GM12878 (cell line): ENCODE results near the gene ACSF3. TPM values are rescaled to one million over a fixed set of nuclear protein-coding genes. Genes with fewer than 3 reads are reported as not detected.

Experiments
- ATAC-seq: fragments of 200-7000 bp; cut with Tn5 transposase; 3 replicates; pipeline ENCODE4 v1.9.1; 2020; ENCODE audit warnings: mild to moderate bottlenecking, moderate library complexity
- BruUV-seq: library from RNA; stranded (reverse); fragments of 400-500 nt; replicated peaks from 2 replicates; lab custom pipeline; 2021; lab: Mats Ljungman, UMichigan
- CTCF ChIA-PET: fragments of 300-600 bp; sonication (Branson Sonifier 250); formaldehyde crosslinking; extraction: SDS; loops from one replicate; lab custom pipeline; 2021; ENCODE audit warnings: inconsistent platforms; lab: Yijun Ruan, JAX
- POLR2A ChIA-PET: fragments of 350-600 bp; formaldehyde crosslinking; extraction: SDS; loops from one replicate; lab custom pipeline; 2021; ENCODE audit warnings: inconsistent platforms; lab: Charles Lee
- RAD21 ChIA-PET: fragments of 300-600 bp; sonication (Branson Sonifier 250); formaldehyde crosslinking; loops from one replicate; lab custom pipeline; 2023; ENCODE audit warnings: antibody characterized with exemption; ENCODE audit not compliant: unreplicated experiment; lab: Charles Lee
- SMC1A ChIA-PET: fragments of 300-600 bp; sonication (Branson Sonifier 250); formaldehyde crosslinking; loops from one replicate; lab custom pipeline; 2023; ENCODE audit not compliant: unreplicated experiment, uncharacterized antibody; lab: Charles Lee
- DNase-seq: peaks from one replicate; pipeline ENCODE4 v3.0.0-alpha.2; 2011; ENCODE audit warnings: low read depth, low spot score
- FAIRE-seq: peaks from 3 replicates; lab custom pipeline; 2011; peaks lifted over from hg19 to GRCh38; lab: Jason Lieb, UNC
- H2AFZ ChIP-seq: 2 replicates; pipeline ENCODE4 v1.6.0; 2011; ENCODE audit warnings: low read depth, low read length, control low read depth; ENCODE audit not compliant: control insufficient read depth
- H3K27ac ChIP-seq: 2 replicates; pipeline ENCODE4 v1.5.1; 2011; ENCODE audit warnings: control low read depth; ENCODE audit not compliant: control insufficient read depth, insufficient read depth
- H3K27me3 ChIP-seq, 2 experiments: replicated peaks in 1 of 2; 2 replicates each; pipeline versions ENCODE4 v1.6.0 to v1.6.1; 2011; ENCODE audit warnings: low read length in 1 of 2; ENCODE audit not compliant: control insufficient read depth in 2 of 2, insufficient read depth in 2 of 2
- H3K36me3 ChIP-seq, 2 experiments: 2 replicates each; pipeline ENCODE4 v1.5.1; 2011; ENCODE audit warnings: low read length in 1 of 2; ENCODE audit not compliant: control insufficient read depth in 2 of 2, insufficient read depth in 2 of 2
- H3K4me1 ChIP-seq: 2 replicates; pipeline ENCODE4 v1.6.1; 2011; ENCODE audit warnings: mild to moderate bottlenecking, low read length, moderate library complexity, mixed read lengths; ENCODE audit not compliant: control insufficient read depth, insufficient read depth
- H3K4me2 ChIP-seq: 2 replicates; pipeline ENCODE4 v1.6.0; 2011; ENCODE audit warnings: control low read depth; ENCODE audit not compliant: control insufficient read depth, insufficient read depth
- H3K4me3 ChIP-seq: fragments of 200-600 bp; sonication (generic); 2 replicates; pipeline ENCODE4 v1.5.1; 2016
- H3K79me2 ChIP-seq: 2 replicates; pipeline ENCODE4 v1.6.0; 2011; ENCODE audit warnings: low read length; ENCODE audit not compliant: control insufficient read depth, insufficient read depth
- H3K9ac ChIP-seq: 2 replicates; pipeline ENCODE4 v1.8.0; 2011; ENCODE audit warnings: low read length, control low read depth, mixed read lengths; ENCODE audit not compliant: control insufficient read depth, insufficient read depth
- H3K9me3 ChIP-seq: replicated peaks from 3 replicates; pipeline ENCODE4 v1.5.1; 2011; ENCODE audit warnings: mild to moderate bottlenecking, low read length; ENCODE audit not compliant: control insufficient read depth, insufficient read depth
- H4K20me1 ChIP-seq: 2 replicates; pipeline ENCODE4 v1.6.0; 2011; ENCODE audit not compliant: control insufficient read depth, insufficient read depth
- CBFB ChIP-seq: IDR thresholded peaks from 2 replicates; pipeline ENCODE4 v1.6.1; 2016; ENCODE audit warnings: antibody characterized with exemption, low read depth
- CEBPB ChIP-seq, 2 experiments: fragments of 150-350 bp in 1 of 2; IDR thresholded peaks; 2 replicates each; pipeline ENCODE4 v1.6.1; 2012 to 2014; ENCODE audit warnings: low read depth in 2 of 2, low read length in 2 of 2, borderline replicate concordance in 1 of 2, inconsistent platforms in 1 of 2
- E2F8 ChIP-seq: fragments of 450-650 bp; IDR thresholded peaks from 2 replicates; pipeline ENCODE4 v1.6.1; 2018; ENCODE audit warnings: mild to moderate bottlenecking, low read depth, moderate library complexity; ENCODE audit not compliant: partially characterized antibody
- ESRRA ChIP-seq: IDR thresholded peaks from 2 replicates; pipeline ENCODE4 v1.6.1; 2012; ENCODE audit warnings: mild to moderate bottlenecking, low read length, improper control_type of control experiment
- MEF2A ChIP-seq: IDR thresholded peaks from 2 replicates; pipeline ENCODE4 v1.6.1; 2011; ENCODE audit warnings: low read depth, mild to moderate bottlenecking, low read length, moderate library complexity; ENCODE audit not compliant: insufficient read depth
- MTA3 ChIP-seq: IDR thresholded peaks from 2 replicates; pipeline ENCODE4 v1.6.1; 2012; ENCODE audit warnings: low read length, inconsistent platforms, borderline replicate concordance
- NFIC ChIP-seq: IDR thresholded peaks from 2 replicates; pipeline ENCODE4 v1.6.1; 2012; ENCODE audit warnings: low read depth, mild to moderate bottlenecking, inconsistent platforms, low read length, moderate library complexity
- NR2C2 ChIP-seq: IDR thresholded peaks from 2 replicates; pipeline ENCODE4 v1.6.1; 2011; ENCODE audit warnings: borderline replicate concordance, low read depth; ENCODE audit not compliant: control insufficient read depth, insufficient read length
- PAX5 ChIP-seq: IDR thresholded peaks from 2 replicates; pipeline ENCODE4 v1.6.1; 2011; ENCODE audit warnings: low read depth, low read length, borderline replicate concordance
- PML ChIP-seq: IDR thresholded peaks from 2 replicates; pipeline ENCODE4 v1.6.1; 2012; ENCODE audit warnings: low read length, inconsistent platforms
- RAD21 ChIP-seq: IDR thresholded peaks from 2 replicates; pipeline ENCODE4 v1.6.1; 2011; ENCODE audit warnings: mild to moderate bottlenecking, low read depth, low read length, moderate library complexity; ENCODE audit not compliant: insufficient read depth
- SIX5 ChIP-seq: IDR thresholded peaks from 2 replicates; pipeline ENCODE4 v1.6.1; 2011; ENCODE audit warnings: mild to moderate bottlenecking, low read depth, low read length, moderate library complexity; ENCODE audit not compliant: severe bottlenecking
- SPI1 ChIP-seq: IDR thresholded peaks from 2 replicates; pipeline ENCODE4 v1.6.1; 2011; ENCODE audit warnings: low read depth, mild to moderate bottlenecking, low read length, moderate library complexity, borderline replicate concordance; ENCODE audit not compliant: insufficient read depth
- TCF12 ChIP-seq: IDR thresholded peaks from 2 replicates; pipeline ENCODE4 v1.6.1; 2011; ENCODE audit warnings: low read depth, mild to moderate bottlenecking, low read length
- WRNIP1 ChIP-seq: IDR thresholded peaks from 2 replicates; pipeline ENCODE4 v1.6.1; 2011; ENCODE audit warnings: low read depth, low read length, improper control_type of control experiment, borderline replicate concordance
- WGBS: methylation state at CpG from one replicate; pipeline ENCODE4 v1.1.6; 2016; ENCODE audit warnings: low lambda C conversion rate; ENCODE audit not compliant: insufficient replicate concordance, insufficient coverage; ENCODE audit errors: missing lambda C conversion rate; 5-methylcytosine and 5-hydroxymethylcytosine counted together
- in situ Hi-C: fragments of 300-500 bp; cut with MboI; formaldehyde crosslinking; loops from 9 replicates; pipeline ENCODE4 v1.14.3; 2018; ENCODE audit warnings: mixed read lengths
- intact Hi-C: fragments of 100-400 bp; cut with micrococcal nuclease; formaldehyde crosslinking; loops from one replicate; pipeline ENCODE4 v1.14.2; 2022; ENCODE audit not compliant: unreplicated experiment
- polyA plus RNA-seq, 11 experiments: library from polyadenylated mRNA; depleted of rRNA in 4 of 11; unstranded in 6 of 11; stranded (reverse) in 5 of 11; fragments of >200 nt; fragmentation: Nextera tagmentation in 4 of 11; fragmentation: Illumina TruSeq in 1 of 11; extraction: Ambion mirVana in 4 of 11; extraction: Trizol in 1 of 11; gene quantifications; 1 replicate in 1 of 11; 2 replicates in 10 of 11; pipeline versions ENCODE4 v1.2.1 to v1.2.3, GENCODE V29; 2011 to 2016; ENCODE audit warnings: inconsistent platforms in 2 of 11, missing spikeins in 2 of 11, low read depth in 1 of 11
- total RNA-seq, 4 experiments: library from RNA; depleted of rRNA in 3 of 4; stranded (reverse); fragments of >200 nt in 3 of 4; fragmentation: Illumina TruSeq in 1 of 4; extraction: Trizol in 1 of 4; gene quantifications; 2 replicates each; pipeline versions ENCODE4 v1.2.1 to v1.2.3, GENCODE V29; 2013 to 2021
- TF ChIP-seq, protein P1 (sequence below): fragments of 450-650 bp; IDR thresholded peaks from 2 replicates; pipeline ENCODE4 v1.6.1; 2016; ENCODE audit warnings: mild to moderate bottlenecking

Gene ACSF3
- total and polyA plus RNA-seq, 10 of the 15 experiments (the other 5 are each of a cell fraction or from before 2014, with no cell fraction given) = 1.0 to 44.4 (median 25.8) TPM

GRCh38 chr16:89087922-89088497 is 5.6 kb upstream of the ACSF3 start:
- DNase-seq = no peak
- H3K9me3 ChIP-seq = no peaks in the 10 kb centered on the region; the same call in 2 of the 3 replicates
- peaks cover 0 to 1% of the 10 kb centered on the region in 2 experiments; a peak in 2 of 4 replicates for H3K27me3 ChIP-seq
- ChIA-PET SMC1A (no interaction called here), RAD21 (no interaction called here), POLR2A (no interaction called here), CTCF (interaction anchor here (0.7 kb wide), 1 partner anchor 335 kb away, joined by 4 read pairs; no protein-coding TSS in a partner anchor)
- BruUV-seq = no TSS peak
- no peak overlapping the region for H3K9ac ChIP-seq
- no peak for ATAC-seq
- H3K27ac ChIP-seq = no peak overlapping the region
- no peak for FAIRE-seq
- no peaks in the 10 kb centered on the region; the same call in 1 of the 2 replicates for H3K79me2 ChIP-seq
- no peaks in the 10 kb centered on the region for H4K20me1 ChIP-seq
- H3K36me3 ChIP-seq = no peaks in the 10 kb centered on the region
- intact Hi-C loops = no loop called here
- H3K4me2 ChIP-seq = no peak overlapping the region
- H2AFZ ChIP-seq = no peak overlapping the region
- H3K4me3 ChIP-seq = no peak overlapping the region
- no peak for TF ChIP-seq SPI1
- TF ChIP-seq PML = no peak
- no peak for TF ChIP-seq MEF2A
- no peak for TF ChIP-seq RAD21
- TF ChIP-seq SIX5 = no peak
- no peak for TF ChIP-seq TCF12
- no peak for TF ChIP-seq E2F8
- no peak for TF ChIP-seq NFIC
- no peak for TF ChIP-seq NR2C2
- no peak for TF ChIP-seq MTA3
- no peak for TF ChIP-seq WRNIP1
- TF ChIP-seq, protein P1, sequence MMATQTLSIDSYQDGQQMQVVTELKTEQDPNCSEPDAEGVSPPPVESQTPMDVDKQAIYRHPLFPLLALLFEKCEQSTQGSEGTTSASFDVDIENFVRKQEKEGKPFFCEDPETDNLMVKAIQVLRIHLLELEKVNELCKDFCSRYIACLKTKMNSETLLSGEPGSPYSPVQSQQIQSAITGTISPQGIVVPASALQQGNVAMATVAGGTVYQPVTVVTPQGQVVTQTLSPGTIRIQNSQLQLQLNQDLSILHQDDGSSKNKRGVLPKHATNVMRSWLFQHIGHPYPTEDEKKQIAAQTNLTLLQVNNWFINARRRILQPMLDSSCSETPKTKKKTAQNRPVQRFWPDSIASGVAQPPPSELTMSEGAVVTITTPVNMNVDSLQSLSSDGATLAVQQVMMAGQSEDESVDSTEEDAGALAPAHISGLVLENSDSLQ = no peak
- no peak for TF ChIP-seq ESRRA
- no peak for TF ChIP-seq PAX5
- no peak for TF ChIP-seq CBFB
- no peak for TF ChIP-seq CEBPB (IDR thresholded peaks at IDR 0.05; ENCODE audit: borderline replicate concordance in 1 of 2, low read depth in 2 of 2, low read length in 2 of 2)
- WGBS = 30% methylated on average over 15 of the region's 15 CpGs
- peaks cover 2% of the 10 kb centered on the region for H3K4me1 ChIP-seq
- in situ Hi-C loops = no loop called here
